SK-N-SH (cell line): ENCODE data around the gene BABAM1. TPM values are rescaled to one million over a fixed set of nuclear protein-coding genes. Genes with fewer than 3 reads are reported as not detected.

Source experiments
- CTCF ChIA-PET: fragments of 300-600, 350-600 bp; formaldehyde crosslinking; extraction: SDS; loops from one replicate; lab custom pipeline; 2021; lab: Yijun Ruan, JAX
- POLR2A ChIA-PET: fragments of 350-600 bp; sonication (Branson Sonifier 250); formaldehyde crosslinking; extraction: SDS; loops from one replicate; lab custom pipeline; 2020; ENCODE audit warnings: antibody characterized with exemption, inconsistent platforms; lab: Yijun Ruan, JAX
- DNase-seq: peaks from one replicate; pipeline ENCODE4 v3.0.0; 2012
- H2AFZ ChIP-seq: fragments of 200-600 bp; sonication (generic); 2 replicates; pipeline ENCODE4 v1.8.1; 2016; ENCODE audit warnings: antibody characterized with exemption, mild to moderate bottlenecking, low read depth
- H3F3A ChIP-seq: fragments of 200-600 bp; sonication (generic); replicated peaks from 2 replicates; pipeline ENCODE3; 2016; ENCODE audit warnings: antibody characterized with exemption, mild to moderate bottlenecking; ENCODE audit not compliant: insufficient read depth
- H3K27ac ChIP-seq, 2 experiments: fragments of 200-500 bp in 1 of 2; fragments of 200-600 bp in 1 of 2; sonication (Bioruptor generic) in 1 of 2; sonication (generic), shearing (Covaris generic) in 1 of 2; 2 replicates each; pipeline versions ENCODE4 v1.5.1 to v1.6.1; 2014 to 2016; ENCODE audit warnings: low read depth in 2 of 2, inconsistent platforms in 1 of 2, low read length in 1 of 2, mild to moderate bottlenecking in 1 of 2, mixed read lengths in 1 of 2
- H3K27me3 ChIP-seq: fragments of 200-600 bp; sonication (generic), shearing (Covaris generic); 2 replicates; pipeline ENCODE4 v1.6.1; 2016; ENCODE audit warnings: mixed run types; ENCODE audit not compliant: insufficient read depth
- H3K36me3 ChIP-seq, 2 experiments: fragments of 200-500 bp in 1 of 2; fragments of 200-600 bp in 1 of 2; sonication (Bioruptor generic) in 1 of 2; sonication (generic) in 1 of 2; replicated peaks in 1 of 2; 2 replicates each; pipeline versions ENCODE3 to v1.5.1; 2014 to 2016; ENCODE audit warnings: low read length in 1 of 2, mild to moderate bottlenecking in 1 of 2; ENCODE audit not compliant: insufficient read depth in 2 of 2, control insufficient read depth in 1 of 2
- H3K4me1 ChIP-seq, 2 experiments: fragments of 200-500 bp in 1 of 2; fragments of 200-600 bp in 1 of 2; sonication (Bioruptor generic) in 1 of 2; sonication (generic), shearing (Covaris generic) in 1 of 2; 2 replicates each; pipeline versions ENCODE4 v1.5.1 to v1.6.1; 2014 to 2016; ENCODE audit warnings: low read depth in 1 of 2, low read length in 1 of 2, mixed run types in 1 of 2; ENCODE audit not compliant: insufficient read depth in 2 of 2, control insufficient read depth in 1 of 2
- H3K4me2 ChIP-seq: fragments of 200-600 bp; sonication (generic), shearing (Covaris generic); 2 replicates; pipeline ENCODE4 v1.6.1; 2017; ENCODE audit warnings: mixed run types
- H3K4me3 ChIP-seq, 2 experiments: fragments of 200-500 bp in 1 of 2; fragments of 200-600 bp in 1 of 2; sonication (Bioruptor generic) in 1 of 2; sonication (generic), shearing (Covaris generic) in 1 of 2; 2 replicates each; pipeline versions ENCODE4 v1.5.1 to v1.8.1; 2014 to 2016; ENCODE audit warnings: low read depth in 2 of 2, inconsistent platforms in 1 of 2, low read length in 1 of 2, mild to moderate bottlenecking in 1 of 2, mixed read lengths in 1 of 2, moderate library complexity in 1 of 2
- H3K79me2 ChIP-seq: fragments of 200-600 bp; sonication (generic); 2 replicates; pipeline ENCODE4 v1.8.1; 2017; ENCODE audit warnings: mild to moderate bottlenecking; ENCODE audit not compliant: insufficient read depth
- H3K9ac ChIP-seq: fragments of 200-600 bp; sonication (generic); 2 replicates; pipeline ENCODE4 v1.6.1; 2017; ENCODE audit warnings: mixed run types
- H3K9me2 ChIP-seq: fragments of 200-600 bp; sonication (generic); 2 replicates; pipeline ENCODE4 v1.6.1; 2017; ENCODE audit warnings: mixed run types
- H3K9me3 ChIP-seq: fragments of 200-600 bp; sonication (generic); 2 replicates; pipeline ENCODE4 v1.6.1; 2017; ENCODE audit warnings: mixed run types, mild to moderate bottlenecking, moderate library complexity
- H4K20me1 ChIP-seq: fragments of 200-600 bp; sonication (generic); 2 replicates; pipeline ENCODE4 v1.6.1; 2017; ENCODE audit warnings: mild to moderate bottlenecking, mixed run types; ENCODE audit not compliant: insufficient read depth
- EZH2phosphoT487 ChIP-seq: fragments of 200-600 bp; sonication (generic); IDR thresholded peaks from 2 replicates; pipeline ENCODE4 v1.6.1; 2017; ENCODE audit warnings: low read depth, mixed run types, mild to moderate bottlenecking, antibody characterized with exemption, moderate library complexity, borderline replicate concordance
- FOSL2 ChIP-seq: IDR thresholded peaks from 2 replicates; pipeline ENCODE4 v1.4.0; 2012; ENCODE audit warnings: low read depth, mild to moderate bottlenecking, moderate library complexity, borderline replicate concordance
- FOXJ3 ChIP-seq: sonication (generic); formaldehyde crosslinking; IDR thresholded peaks from 2 replicates; pipeline ENCODE4 v1.5.1; 2020; ENCODE audit warnings: mild to moderate bottlenecking, missing genetic modification reagents
- MXI1 ChIP-seq: IDR thresholded peaks from 2 replicates; pipeline ENCODE4 v1.6.1; 2012; ENCODE audit warnings: mild to moderate bottlenecking, low read depth, low read length, improper control_type of control experiment
- NRF1 ChIP-seq: IDR thresholded peaks from 2 replicates; pipeline ENCODE4 v1.6.1; 2012; ENCODE audit warnings: low read depth, mild to moderate bottlenecking, low read length
- RAD21 ChIP-seq: IDR thresholded peaks from 2 replicates; pipeline ENCODE4 v1.6.1; 2012; ENCODE audit warnings: mild to moderate bottlenecking, low read length
- RCOR1 ChIP-seq: fragments of 150-350 bp; IDR thresholded peaks from 2 replicates; pipeline ENCODE4 v1.6.1; 2017; ENCODE audit warnings: antibody characterized with exemption, low read length
- RXRA ChIP-seq: IDR thresholded peaks from 2 replicates; pipeline ENCODE4 v1.4.0; 2012; ENCODE audit warnings: low read depth, mild to moderate bottlenecking, borderline replicate concordance
- SIN3A ChIP-seq: IDR thresholded peaks from 2 replicates; pipeline ENCODE4 v1.6.1; 2012; ENCODE audit warnings: low read depth, mild to moderate bottlenecking, low read length, moderate library complexity, borderline replicate concordance
- TEAD4 ChIP-seq: IDR thresholded peaks from 2 replicates; pipeline ENCODE4 v1.4.0; 2012; ENCODE audit warnings: mild to moderate bottlenecking, borderline replicate concordance; ENCODE audit not compliant: insufficient read depth
- WGBS: methylation state at CpG from one replicate; pipeline ENCODE4 v1.1.6; 2017; ENCODE audit warnings: low lambda C conversion rate; 5-methylcytosine and 5-hydroxymethylcytosine counted together
- polyA plus RNA-seq, 3 experiments: library from polyadenylated mRNA; depleted of rRNA; stranded (reverse); fragments of >200 nt; gene quantifications; 2 replicates each; pipeline ENCODE4 v1.2.3, GENCODE V29; 2012
- TF ChIP-seq, protein P1 (sequence below): fragments of 150-350 bp; IDR thresholded peaks from 2 replicates; pipeline ENCODE4 v1.6.1; 2017; ENCODE audit warnings: antibody characterized with exemption, low read length, low read depth, borderline replicate concordance
- TF ChIP-seq, protein P2 (sequence below): IDR thresholded peaks from 2 replicates; pipeline ENCODE4 v1.4.0; 2012; ENCODE audit warnings: low read depth, borderline replicate concordance
- TF ChIP-seq, protein P3 (sequence below): IDR thresholded peaks from 2 replicates; pipeline ENCODE4 v1.4.0; 2012; ENCODE audit warnings: low read depth, borderline replicate concordance
- TF ChIP-seq, protein P4 (sequence below): IDR thresholded peaks from 2 replicates; pipeline ENCODE4 v1.6.1; 2012; ENCODE audit warnings: mild to moderate bottlenecking, low read depth, low read length, moderate library complexity
- TF ChIP-seq, protein P5 (sequence below): fragments of 200-600 bp; sonication (generic); IDR thresholded peaks from 2 replicates; pipeline ENCODE4 v1.6.1; 2017; ENCODE audit warnings: antibody characterized with exemption, mild to moderate bottlenecking, moderate library complexity

BABAM1 gene
- polyA plus RNA-seq, 1 of the 3 experiments (the other 2 are of a cell fraction): 192 TPM

DNA sequence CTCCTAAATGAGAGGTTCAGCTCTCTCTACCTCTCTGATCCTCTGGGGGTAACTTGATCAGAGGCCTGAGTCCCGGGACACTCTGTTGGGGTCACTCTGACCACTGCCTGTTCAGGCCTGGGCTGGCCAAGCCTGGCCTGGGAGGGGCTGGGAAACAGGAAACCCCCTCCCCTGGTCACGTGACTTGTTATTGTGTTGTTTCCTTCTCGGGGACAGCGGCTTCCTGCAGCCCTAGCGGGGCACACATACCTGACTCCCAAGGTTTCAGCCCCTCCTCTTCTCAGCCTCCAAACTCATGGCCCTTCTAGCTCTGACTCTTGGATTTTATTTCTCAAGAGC lies 2.6 kb upstream of the BABAM1 start, which contains the start of gene USHBP1 (continued):
- TF ChIP-seq, protein P1, sequence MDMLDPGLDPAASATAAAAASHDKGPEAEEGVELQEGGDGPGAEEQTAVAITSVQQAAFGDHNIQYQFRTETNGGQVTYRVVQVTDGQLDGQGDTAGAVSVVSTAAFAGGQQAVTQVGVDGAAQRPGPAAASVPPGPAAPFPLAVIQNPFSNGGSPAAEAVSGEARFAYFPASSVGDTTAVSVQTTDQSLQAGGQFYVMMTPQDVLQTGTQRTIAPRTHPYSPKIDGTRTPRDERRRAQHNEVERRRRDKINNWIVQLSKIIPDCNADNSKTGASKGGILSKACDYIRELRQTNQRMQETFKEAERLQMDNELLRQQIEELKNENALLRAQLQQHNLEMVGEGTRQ: no peak
- TF ChIP-seq NRF1: no peak
- no peak for TF ChIP-seq SIN3A
- TF ChIP-seq RAD21: no peak
- TF ChIP-seq, protein P2, sequence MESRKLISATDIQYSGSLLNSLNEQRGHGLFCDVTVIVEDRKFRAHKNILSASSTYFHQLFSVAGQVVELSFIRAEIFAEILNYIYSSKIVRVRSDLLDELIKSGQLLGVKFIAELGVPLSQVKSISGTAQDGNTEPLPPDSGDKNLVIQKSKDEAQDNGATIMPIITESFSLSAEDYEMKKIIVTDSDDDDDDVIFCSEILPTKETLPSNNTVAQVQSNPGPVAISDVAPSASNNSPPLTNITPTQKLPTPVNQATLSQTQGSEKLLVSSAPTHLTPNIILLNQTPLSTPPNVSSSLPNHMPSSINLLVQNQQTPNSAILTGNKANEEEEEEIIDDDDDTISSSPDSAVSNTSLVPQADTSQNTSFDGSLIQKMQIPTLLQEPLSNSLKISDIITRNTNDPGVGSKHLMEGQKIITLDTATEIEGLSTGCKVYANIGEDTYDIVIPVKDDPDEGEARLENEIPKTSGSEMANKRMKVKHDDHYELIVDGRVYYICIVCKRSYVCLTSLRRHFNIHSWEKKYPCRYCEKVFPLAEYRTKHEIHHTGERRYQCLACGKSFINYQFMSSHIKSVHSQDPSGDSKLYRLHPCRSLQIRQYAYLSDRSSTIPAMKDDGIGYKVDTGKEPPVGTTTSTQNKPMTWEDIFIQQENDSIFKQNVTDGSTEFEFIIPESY: no peak
- TF ChIP-seq FOXJ3 (CRISPR knock-in tag): no peak
- TF ChIP-seq RXRA: no peak

DNA sequence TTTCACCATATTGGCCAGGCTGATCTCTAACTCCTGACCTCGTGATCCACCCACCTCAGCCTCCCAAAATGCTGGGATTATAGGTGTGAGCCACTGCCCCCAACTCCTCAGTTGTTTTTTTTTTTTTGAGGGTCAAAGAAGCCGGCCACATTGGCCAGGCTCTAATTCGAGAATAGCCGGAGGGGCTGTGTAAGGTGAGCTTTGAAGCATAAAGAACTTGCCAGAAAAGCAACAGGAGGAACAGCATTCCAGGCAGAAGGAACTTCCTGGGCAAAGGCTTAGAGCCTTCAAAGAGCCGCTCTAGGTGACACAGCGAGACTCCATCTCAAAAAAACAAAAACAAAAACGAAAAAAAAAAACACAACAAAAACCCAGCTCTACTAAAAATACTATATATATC lies 1.2 kb upstream of the BABAM1 start:
- peaks cover 11% of the 10 kb centered on the region for H3F3A ChIP-seq
- H3K4me2 ChIP-seq: no peak overlapping the region
- no peaks in the 10 kb centered on the region for H3K9me2 ChIP-seq
- ChIA-PET POLR2A (interaction anchor here (2.2 kb wide), 1 partner anchor 51 kb away, joined by 14 read pairs; the partner anchor contains the start of gene USE1), CTCF (interaction anchor here (1.3 kb wide), 1 partner anchor 14 kb away, joined by 5 read pairs; no protein-coding TSS in a partner anchor)
- H3K36me3 ChIP-seq: peaks cover under 1 to 3% of the 10 kb centered on the region in 2 experiments
- 90% methylated on average over 7 of the region's 7 CpGs for WGBS
- H2AFZ ChIP-seq: peak overlapping the region; percentile 85; the same call in 1 of the 2 replicates
- H3K9me3 ChIP-seq: no peaks in the 10 kb centered on the region
- H3K27ac ChIP-seq: no peak overlapping the region
- no peaks in the 10 kb centered on the region for H3K27me3 ChIP-seq
- peaks cover 31% of the 10 kb centered on the region; the same call in 1 of the 2 replicates for H3K79me2 ChIP-seq
- TF ChIP-seq RCOR1 (no peak), MXI1 (no peak), TEAD4 (no peak), RXRA (no peak), FOSL2 (no peak), EZH2phosphoT487 (no peak)
- TF ChIP-seq, protein P3, sequence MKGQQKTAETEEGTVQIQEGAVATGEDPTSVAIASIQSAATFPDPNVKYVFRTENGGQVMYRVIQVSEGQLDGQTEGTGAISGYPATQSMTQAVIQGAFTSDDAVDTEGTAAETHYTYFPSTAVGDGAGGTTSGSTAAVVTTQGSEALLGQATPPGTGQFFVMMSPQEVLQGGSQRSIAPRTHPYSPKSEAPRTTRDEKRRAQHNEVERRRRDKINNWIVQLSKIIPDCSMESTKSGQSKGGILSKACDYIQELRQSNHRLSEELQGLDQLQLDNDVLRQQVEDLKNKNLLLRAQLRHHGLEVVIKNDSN: no peak
- TF ChIP-seq, protein P2: no peak
- TF ChIP-seq, protein P4, sequence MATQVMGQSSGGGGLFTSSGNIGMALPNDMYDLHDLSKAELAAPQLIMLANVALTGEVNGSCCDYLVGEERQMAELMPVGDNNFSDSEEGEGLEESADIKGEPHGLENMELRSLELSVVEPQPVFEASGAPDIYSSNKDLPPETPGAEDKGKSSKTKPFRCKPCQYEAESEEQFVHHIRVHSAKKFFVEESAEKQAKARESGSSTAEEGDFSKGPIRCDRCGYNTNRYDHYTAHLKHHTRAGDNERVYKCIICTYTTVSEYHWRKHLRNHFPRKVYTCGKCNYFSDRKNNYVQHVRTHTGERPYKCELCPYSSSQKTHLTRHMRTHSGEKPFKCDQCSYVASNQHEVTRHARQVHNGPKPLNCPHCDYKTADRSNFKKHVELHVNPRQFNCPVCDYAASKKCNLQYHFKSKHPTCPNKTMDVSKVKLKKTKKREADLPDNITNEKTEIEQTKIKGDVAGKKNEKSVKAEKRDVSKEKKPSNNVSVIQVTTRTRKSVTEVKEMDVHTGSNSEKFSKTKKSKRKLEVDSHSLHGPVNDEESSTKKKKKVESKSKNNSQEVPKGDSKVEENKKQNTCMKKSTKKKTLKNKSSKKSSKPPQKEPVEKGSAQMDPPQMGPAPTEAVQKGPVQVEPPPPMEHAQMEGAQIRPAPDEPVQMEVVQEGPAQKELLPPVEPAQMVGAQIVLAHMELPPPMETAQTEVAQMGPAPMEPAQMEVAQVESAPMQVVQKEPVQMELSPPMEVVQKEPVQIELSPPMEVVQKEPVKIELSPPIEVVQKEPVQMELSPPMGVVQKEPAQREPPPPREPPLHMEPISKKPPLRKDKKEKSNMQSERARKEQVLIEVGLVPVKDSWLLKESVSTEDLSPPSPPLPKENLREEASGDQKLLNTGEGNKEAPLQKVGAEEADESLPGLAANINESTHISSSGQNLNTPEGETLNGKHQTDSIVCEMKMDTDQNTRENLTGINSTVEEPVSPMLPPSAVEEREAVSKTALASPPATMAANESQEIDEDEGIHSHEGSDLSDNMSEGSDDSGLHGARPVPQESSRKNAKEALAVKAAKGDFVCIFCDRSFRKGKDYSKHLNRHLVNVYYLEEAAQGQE: no peak
- TF ChIP-seq, protein P5, sequence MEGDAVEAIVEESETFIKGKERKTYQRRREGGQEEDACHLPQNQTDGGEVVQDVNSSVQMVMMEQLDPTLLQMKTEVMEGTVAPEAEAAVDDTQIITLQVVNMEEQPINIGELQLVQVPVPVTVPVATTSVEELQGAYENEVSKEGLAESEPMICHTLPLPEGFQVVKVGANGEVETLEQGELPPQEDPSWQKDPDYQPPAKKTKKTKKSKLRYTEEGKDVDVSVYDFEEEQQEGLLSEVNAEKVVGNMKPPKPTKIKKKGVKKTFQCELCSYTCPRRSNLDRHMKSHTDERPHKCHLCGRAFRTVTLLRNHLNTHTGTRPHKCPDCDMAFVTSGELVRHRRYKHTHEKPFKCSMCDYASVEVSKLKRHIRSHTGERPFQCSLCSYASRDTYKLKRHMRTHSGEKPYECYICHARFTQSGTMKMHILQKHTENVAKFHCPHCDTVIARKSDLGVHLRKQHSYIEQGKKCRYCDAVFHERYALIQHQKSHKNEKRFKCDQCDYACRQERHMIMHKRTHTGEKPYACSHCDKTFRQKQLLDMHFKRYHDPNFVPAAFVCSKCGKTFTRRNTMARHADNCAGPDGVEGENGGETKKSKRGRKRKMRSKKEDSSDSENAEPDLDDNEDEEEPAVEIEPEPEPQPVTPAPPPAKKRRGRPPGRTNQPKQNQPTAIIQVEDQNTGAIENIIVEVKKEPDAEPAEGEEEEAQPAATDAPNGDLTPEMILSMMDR: no peak
- H4K20me1 ChIP-seq: no peaks in the 10 kb centered on the region
- no peak overlapping the region for H3K9ac ChIP-seq
- H3K4me1 ChIP-seq: peaks cover 0 to 6% of the 10 kb centered on the region in 2 experiments; a peak in 1 of 4 replicates
- DNase-seq: no peak
- no peak overlapping the region for H3K4me3 ChIP-seq
